ENCODE results near the gene UCK2.

The UCK2 gene

DNA sequence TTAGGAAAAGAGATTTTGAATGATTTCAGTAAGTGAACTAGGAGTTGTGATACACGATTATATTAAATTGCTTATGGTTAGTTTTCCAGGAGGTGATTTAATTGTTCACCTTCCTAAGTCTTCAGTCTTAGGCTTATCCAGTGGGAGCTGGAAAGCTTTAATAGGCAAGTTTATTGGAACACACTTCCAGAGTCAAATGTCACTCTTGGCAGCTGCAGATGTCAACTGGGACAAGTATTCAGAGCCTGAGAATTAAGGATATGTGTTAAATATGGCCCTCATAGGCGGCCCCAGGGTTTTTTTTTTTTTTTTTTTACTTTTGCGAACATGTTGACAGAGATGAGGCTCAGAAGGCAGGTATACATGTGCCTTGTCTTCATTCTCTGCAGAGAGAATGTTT, 29.2 kb downstream of the UCK2 start:
- no peak for DNase-seq

DNA sequence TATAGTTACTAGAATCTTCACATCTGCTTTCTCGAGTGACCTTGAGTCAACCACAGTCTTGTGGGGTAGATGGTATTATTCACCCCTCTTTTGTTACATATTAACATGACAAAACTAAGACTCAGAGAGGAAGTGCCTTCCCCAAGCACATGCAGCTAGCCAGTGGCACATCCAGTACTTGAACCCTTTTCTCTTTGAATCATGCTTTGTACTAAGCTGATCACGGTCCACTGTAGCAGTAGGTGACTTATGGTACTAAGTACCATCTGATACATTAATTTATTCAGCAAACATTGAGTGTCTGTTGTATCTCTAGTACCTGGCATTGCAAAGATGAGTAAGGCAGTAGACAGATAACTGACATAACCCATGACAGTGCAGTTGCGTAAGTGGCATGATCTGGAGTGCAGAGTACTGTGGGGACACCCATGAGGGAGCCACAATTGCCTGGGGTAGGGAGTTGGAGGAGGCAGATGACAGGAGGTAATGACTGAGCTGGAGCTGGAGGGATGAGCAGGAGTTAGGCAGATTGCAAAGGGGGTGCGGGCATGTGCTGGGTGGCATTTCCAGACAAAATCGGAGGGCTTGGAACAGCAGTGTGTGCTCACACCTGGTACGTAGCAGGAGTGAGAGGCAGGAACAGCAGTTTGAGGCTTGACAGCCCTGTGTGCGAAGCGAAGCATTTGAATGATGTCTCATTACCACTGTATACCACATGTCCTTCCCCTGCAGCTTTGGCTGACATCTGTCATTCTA, 29.8 kb downstream of the UCK2 start:
- peak; percentile 71 for DNase-seq

DNA sequence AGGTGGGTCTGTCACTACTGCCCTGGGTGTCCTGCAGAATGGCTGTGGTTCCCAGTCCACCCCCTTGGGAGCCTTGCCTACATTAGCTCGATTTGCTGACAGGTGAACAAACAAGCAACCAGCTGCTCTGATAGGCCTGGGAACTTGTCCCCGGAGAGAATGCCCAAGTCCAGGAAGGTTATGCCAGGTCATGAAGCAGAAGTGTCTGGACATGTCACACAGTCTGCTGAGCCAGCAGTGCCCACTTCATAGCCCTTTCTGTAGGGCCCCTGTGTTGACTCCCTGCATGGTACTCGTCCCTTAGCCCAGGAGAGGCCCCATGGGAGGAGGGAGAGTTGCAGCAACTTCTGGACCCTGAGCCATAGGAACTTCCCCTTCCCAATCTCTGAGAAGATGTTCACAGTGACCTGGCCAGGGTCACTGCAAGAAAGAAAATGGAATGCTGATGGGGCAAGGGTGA, 31.0 kb downstream of the UCK2 start:
- DNase-seq, result no peak

GRCh38 chr1:165858967-165859845, 31.8 kb downstream of the UCK2 start:
- DNase-seq, result no peak

- DNase-seq, result no peak
These were observed 32.7 kb downstream of the UCK2 start for GRCh38 chr1:165860065-165860464.

DNA sequence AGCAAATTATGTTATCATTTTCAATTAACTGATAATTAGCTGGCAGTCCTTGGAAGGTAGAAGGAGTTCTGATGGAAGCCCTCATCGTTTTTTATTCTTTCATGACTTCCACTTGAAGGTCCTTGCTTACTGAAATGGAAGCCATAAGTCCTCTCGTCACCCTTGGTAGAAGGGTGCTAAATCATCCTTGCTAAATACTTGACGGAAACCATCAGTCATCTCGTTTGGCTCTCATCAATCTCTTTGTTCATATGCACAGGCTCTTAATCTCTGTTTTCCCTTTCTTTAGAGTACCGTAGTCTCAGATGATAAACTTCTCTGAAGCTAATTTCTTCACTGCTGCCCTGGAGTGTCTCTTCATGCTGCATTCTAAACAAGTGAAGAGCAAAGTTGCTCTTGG, 34.5 kb downstream of the UCK2 start:
- no peak for DNase-seq

DNA sequence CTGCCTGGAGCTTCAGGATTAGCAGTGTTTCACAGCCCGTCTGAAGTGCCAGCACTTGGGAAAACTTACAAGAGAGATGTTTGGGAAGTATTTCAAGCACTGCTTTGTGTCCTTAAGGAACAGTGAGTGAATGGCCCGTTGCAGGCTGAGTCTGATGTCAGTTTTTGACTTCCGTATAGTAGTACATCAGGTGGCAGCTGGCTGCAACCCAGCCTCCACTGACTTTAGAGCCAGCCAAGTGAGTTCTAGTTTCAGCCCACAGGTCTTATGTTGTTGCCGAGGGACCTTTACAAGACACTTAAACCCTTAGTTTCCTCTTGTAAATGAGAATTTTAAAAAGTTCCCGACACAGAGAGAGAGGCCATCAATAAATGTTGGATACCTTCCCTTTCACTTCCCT, 35.0 kb downstream of the UCK2 start:
- DNase-seq, result no peak

- DNase-seq, result no peak
These were observed 35.9 kb downstream of the UCK2 start for GRCh38 chr1:165863346-165863745.

DNA sequence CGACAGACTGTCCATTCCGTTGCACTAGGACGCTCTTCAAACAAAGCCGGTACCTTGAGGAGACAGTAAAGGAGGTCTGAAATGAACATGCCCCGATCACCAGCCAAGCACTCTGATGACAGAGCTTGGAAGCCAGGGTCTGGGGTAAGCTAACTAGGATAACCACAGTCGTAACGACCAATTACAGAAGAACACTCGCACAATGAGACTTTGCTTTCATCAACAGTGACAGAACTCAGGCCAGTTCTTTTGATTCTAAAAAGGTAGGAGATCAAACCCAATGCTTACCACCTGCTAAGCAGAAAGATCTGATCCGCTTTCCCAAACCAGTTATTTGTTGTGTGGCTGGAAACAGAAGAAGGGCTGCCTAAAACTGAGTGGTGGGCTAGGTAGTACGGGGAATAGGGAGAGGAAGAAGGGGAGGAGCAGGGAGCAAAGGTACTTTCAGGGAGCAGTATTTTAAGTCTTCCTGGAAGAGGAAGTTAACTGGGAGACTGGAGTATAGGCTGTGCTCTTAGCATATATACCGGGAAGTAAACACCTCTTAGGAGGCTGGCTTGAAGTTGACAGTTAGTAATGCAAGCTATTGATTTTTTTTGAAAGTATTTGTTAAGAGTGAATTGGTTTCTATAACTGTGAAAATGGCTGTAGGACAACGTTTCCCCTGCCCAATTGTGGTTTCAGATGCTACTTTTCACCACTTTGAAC, 38.4 kb downstream of the UCK2 start:
- DNase-seq, result no peak

DNA sequence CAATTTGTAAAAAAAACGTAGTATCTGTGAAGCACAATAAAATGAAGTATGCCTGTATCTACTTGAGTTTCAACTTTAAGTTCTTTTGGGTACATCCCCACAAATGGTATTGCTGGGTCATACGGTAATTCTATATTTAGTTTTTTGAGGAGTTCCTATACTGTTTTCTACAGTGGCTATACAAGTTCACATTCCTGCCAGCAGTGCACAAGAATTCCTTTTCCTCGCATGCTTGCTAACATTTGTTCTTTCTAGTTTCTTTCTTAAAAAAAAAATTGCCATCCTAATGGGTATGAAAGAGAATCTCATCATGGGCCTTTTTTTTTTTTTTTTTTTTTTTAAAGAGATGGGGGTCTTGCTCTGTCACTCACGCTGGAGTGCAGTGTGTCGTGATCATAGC, 41.9 kb downstream of the UCK2 start:
- DNase-seq, result no peak

GRCh38 chr1:165871311-165872067, 44.1 kb downstream of the UCK2 start:
- DNase-seq, result peak; percentile 87

- no peak for DNase-seq
These were observed 46.1 kb downstream of the UCK2 start for GRCh38 chr1:165873481-165873880.

DNA sequence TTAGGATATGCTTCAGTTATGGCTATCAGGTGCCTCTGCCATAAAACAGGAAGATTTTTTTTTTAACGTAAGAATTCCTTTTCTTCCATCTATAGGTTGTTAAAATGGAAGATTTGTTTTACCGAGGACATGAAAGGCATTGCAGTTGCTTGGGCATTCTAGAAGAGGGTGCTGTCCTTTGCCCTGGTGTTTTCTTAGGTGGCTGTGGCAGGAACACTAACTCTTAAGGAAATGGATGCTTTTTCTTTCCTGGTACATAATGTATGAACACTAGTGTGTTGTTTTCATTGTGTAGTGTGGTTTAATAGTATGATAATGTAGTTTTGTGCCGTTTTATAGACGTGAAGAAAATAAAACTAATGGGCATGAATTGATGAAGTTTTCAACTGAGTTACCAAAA, 47.2 kb downstream of the UCK2 start:
- DNase-seq, result no peak

DNA sequence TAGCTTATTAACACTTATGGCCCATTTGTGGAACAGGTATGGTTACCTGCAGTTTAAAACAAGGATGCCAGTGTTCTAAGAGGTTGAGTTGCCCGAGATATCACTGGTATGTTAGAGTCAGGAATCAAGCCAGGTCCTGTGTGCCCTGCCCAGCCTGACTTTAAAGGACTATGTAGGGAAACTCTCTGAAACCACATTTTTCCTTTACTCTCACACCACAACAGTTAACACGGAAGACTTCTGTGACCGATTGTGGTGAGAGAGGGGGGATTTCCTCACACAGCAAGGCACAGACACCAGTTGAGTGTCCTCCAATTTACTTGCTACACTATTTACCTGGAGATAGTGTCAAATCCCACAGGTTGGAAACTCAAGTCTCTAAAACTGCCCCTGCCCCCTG, 47.8 kb downstream of the UCK2 start:
- no peak for DNase-seq

- DNase-seq, result no peak
These were observed 48.2 kb downstream of the UCK2 start for GRCh38 chr1:165875604-165876003.

DNA sequence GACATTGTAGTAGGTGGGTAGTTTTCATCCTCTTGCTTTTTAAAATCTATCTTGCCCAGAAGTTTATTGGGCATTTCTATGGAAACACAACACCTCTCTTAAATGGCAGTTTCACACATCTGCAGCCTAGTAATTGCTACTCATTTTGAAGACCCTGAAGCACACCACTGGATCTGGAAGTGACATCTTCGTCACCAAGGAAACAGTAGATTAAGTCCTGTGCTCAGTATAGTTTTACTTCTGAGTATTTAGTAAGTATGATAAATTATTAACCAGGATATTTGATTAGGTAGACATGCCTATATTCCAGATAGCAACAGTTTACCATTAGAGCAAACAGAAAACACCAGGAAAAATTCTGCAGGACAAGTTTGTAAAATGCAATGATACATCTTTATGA, 48.7 kb downstream of the UCK2 start:
- no peak for DNase-seq

DNA sequence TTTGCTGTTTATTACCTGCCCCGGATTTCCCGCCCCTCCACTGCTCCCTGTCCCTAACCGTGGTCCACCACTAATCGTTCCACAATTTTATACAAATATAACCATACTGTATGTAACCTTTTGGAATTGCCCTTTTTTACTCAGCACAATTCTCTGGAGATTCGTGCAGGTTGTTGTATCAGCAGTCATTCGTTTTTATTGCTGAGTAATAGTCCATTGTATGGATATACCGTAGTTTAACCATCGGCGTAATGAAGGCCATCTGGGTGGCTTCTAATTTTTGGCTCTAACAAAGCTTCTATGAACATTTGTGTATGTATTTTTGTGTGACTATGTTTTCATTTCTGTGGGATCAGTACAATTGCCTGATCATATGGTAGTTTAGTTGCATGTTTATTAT, 50.0 kb downstream of the UCK2 start:
- DNase-seq, result no peak

DNA sequence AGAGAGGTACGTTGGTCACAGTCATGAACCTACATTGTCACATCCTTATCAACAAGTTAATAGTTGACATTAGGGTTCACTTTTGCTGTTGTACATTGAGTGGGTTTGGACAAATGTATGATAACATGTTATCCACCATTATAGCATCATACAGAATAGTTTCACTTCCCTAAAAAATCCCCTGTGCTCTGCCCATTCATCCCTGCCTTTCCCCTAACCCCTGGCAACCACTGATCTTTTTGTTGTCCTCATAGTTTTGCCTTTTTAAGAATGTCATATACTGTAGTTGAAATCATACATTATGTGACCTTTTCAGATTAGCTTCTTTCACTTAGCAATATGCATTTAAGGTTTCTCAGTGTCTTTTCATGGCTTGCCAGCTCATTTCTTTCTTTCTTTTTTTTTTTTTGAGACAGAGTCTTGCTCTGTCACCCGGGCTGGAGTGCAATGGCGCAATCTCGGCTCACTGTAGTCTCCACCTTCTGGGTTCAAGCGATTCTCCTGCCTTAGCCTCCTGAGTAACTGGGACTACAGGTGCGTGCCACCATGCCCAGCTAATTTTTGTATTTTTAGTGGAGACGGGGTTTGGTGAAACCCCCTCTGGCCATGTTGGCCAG, 50.6 kb downstream of the UCK2 start:
- DNase-seq, result peak; percentile 47

DNA sequence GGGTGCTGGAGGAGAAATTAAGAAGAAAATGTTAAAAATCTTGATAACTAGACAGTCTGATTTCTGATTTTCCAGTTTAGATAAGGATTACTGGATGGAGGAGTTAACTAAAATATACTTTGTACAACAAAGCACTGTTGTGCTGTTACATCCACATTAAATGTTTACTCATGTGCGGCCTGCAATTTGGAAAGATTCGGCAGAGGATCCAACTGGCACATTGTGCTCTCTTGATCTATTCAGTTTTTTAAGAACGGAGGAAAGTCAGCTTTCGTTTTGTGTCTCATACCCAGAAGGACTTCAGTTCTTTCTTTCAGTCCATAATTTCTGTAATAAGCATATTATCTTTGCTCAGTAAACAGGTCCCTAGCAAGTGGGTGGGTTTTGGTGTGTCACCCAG, 52.5 kb downstream of the UCK2 start:
- no peak for DNase-seq

DNA sequence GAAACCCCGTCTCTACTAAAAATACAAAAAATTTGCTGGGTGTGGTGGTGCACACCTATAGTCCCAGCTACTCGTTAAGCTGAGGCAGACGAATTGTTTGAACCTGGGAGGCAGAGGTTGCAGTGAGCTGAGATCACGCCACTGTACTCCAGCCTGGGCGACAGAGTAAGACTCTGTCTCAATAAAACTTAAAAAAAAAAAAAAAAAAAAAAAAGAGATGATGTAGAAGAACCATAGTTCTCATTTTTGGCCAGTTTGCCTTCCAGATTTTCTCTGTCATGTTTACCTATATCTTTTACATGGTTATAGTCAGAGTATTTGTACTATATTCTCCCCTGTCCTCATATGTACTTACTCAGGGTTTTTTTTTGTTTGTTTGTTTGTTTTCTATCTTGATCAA, 53.6 kb downstream of the UCK2 start:
- no peak for DNase-seq

DNA sequence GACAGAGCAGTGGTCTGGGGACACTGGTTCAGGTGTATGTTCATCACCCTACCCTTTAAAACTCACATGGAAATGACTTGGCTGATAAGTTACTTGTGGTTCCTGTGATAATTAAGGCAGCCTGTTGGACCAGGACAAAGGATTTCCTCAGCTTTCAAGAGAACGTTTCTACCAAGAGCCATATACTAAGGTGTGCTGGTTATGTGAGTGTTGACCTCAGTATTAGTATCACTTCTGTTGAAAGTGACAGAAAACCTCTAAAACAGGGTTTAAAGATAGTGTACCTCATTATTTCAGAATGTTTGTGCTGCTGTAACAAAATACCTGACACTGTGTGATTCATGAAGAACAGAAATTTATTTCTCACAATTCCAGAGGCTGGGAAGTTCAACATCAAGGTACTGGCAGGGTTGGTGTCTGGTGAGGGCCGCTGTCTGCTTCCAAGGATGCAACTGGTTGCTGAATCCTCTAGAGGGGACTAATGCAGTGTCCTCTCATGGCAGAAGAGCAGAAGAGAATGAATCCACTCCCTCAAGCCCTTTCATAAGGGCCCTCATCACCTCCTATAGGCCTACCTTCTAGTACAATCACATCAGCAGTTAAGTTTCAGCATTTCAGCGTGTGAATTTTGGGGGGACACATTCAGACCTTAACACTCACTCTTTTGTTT, 54.9 kb downstream of the UCK2 start:
- no peak for DNase-seq

DNA sequence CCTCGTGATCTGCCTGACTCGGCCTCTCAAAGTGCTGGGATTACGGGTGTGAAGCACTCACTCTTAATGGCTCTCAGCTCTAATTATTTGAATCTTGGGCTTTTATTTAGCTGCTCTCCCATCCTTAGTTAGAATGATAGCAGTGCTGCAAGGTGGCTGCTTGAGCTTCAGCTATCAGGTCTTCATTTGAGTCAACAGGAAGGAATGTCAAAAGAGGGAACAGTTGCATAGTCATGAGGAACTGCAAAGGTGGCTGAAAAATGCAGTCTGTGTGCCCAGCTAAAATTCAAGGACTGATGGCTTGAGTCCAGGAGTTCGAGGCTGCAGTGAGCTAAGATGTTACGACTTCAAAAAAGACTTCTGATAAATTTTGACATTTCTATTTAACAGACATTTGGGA, 55.6 kb downstream of the UCK2 start:
- DNase-seq, result no peak
